SK-N-SH (cell line): ENCODE data around the gene SLC20A1.

Experiments used
- CTCF ChIP-seq: fragments of 200-600 bp; sonication (generic); IDR thresholded peaks from 2 replicates; pipeline ENCODE4 v1.6.1; 2017; ENCODE audit warnings: antibody characterized with exemption, mild to moderate bottlenecking, moderate library complexity
- EP300 ChIP-seq, 2 experiments: IDR thresholded peaks; 2 replicates each; pipeline versions ENCODE4 v1.4.0 to v1.6.1; 2012; ENCODE audit warnings: borderline replicate concordance in 1 of 2, low read depth in 1 of 2, low read length in 1 of 2
- EZH2phosphoT487 ChIP-seq: fragments of 200-600 bp; sonication (generic); IDR thresholded peaks from 2 replicates; pipeline ENCODE4 v1.6.1; 2017; ENCODE audit warnings: low read depth, mixed run types, mild to moderate bottlenecking, antibody characterized with exemption, moderate library complexity, borderline replicate concordance
- MAX ChIP-seq: IDR thresholded peaks from 2 replicates; pipeline ENCODE4 v1.4.0; 2012; ENCODE audit warnings: low read depth
- MXI1 ChIP-seq: IDR thresholded peaks from 2 replicates; pipeline ENCODE4 v1.6.1; 2012; ENCODE audit warnings: mild to moderate bottlenecking, low read depth, low read length, improper control_type of control experiment
- NRF1 ChIP-seq: IDR thresholded peaks from 2 replicates; pipeline ENCODE4 v1.6.1; 2012; ENCODE audit warnings: low read depth, mild to moderate bottlenecking, low read length
- POLR2AphosphoS5 ChIP-seq: IDR thresholded peaks from 2 replicates; pipeline ENCODE4 v1.6.1; 2012; ENCODE audit warnings: low read depth, low read length
- REST ChIP-seq: IDR thresholded peaks from 2 replicates; pipeline ENCODE4 v1.6.1; 2012; ENCODE audit warnings: mild to moderate bottlenecking, low read depth, low read length, moderate library complexity
- SMC3 ChIP-seq: IDR thresholded peaks from 2 replicates; pipeline ENCODE4 v1.6.1; 2012; ENCODE audit warnings: low read depth, low read length, improper control_type of control experiment
- TAF1 ChIP-seq: IDR thresholded peaks from 2 replicates; pipeline ENCODE4 v1.6.1; 2012; ENCODE audit warnings: low read depth, mild to moderate bottlenecking, low read length, moderate library complexity, borderline replicate concordance
- YY1 ChIP-seq: IDR thresholded peaks from 2 replicates; pipeline ENCODE4 v1.4.0; 2012; ENCODE audit warnings: low read depth, mild to moderate bottlenecking
- TF ChIP-seq, protein P1 (sequence below): IDR thresholded peaks from 2 replicates; pipeline ENCODE4 v1.4.0; 2012; ENCODE audit warnings: low read depth, borderline replicate concordance

DNA sequence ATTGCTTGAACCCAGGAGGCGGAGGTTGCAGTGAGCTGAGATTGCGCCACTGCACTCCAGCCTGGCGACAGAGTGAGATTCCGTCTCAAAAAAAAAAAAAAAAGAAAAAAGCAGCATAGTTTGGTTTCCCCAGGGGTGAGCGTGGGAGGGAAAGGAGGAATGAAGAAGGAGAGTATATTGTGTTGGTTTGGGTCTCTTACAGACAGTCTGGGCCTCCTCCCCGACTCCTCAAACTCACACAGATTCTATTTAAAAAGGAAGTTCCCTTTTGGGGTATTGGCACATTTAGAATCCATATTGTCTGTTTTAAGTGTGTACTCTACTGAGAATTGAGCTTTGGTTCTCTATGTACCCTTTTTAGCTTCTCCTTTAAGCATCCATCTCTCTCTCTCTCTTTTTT, 27.4 kb upstream of the SLC20A1 start:
- TF ChIP-seq, protein P1, sequence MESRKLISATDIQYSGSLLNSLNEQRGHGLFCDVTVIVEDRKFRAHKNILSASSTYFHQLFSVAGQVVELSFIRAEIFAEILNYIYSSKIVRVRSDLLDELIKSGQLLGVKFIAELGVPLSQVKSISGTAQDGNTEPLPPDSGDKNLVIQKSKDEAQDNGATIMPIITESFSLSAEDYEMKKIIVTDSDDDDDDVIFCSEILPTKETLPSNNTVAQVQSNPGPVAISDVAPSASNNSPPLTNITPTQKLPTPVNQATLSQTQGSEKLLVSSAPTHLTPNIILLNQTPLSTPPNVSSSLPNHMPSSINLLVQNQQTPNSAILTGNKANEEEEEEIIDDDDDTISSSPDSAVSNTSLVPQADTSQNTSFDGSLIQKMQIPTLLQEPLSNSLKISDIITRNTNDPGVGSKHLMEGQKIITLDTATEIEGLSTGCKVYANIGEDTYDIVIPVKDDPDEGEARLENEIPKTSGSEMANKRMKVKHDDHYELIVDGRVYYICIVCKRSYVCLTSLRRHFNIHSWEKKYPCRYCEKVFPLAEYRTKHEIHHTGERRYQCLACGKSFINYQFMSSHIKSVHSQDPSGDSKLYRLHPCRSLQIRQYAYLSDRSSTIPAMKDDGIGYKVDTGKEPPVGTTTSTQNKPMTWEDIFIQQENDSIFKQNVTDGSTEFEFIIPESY = no peak
- TF ChIP-seq CTCF (no peak), MAX (no peak), SMC3 (no peak), TAF1 (no peak), POLR2AphosphoS5 (no peak), MXI1 (no peak), EP300 (IDR thresholded peaks at IDR 0.05; ENCODE audit: borderline replicate concordance in 1 of 2, low read depth in 1 of 2, low read length in 1 of 2) (no peak), YY1 (no peak), NRF1 (no peak), EZH2phosphoT487 (no peak), REST (no peak)
